ENCODE results near the gene THAP8.

GRCh38 chr19:36081385-36081784 lies 27.3 kb upstream of the THAP8 start:
- TF ChIP-seq POLR2A (IDR thresholded peaks at IDR 0.05; ENCODE audit: low read depth) (no peak), EP300 (IDR thresholded peaks at IDR 0.05) (no peak), POLR2AphosphoS5 (IDR thresholded peaks at IDR 0.05) (no peak)
- TF ChIP-seq, protein P1, sequence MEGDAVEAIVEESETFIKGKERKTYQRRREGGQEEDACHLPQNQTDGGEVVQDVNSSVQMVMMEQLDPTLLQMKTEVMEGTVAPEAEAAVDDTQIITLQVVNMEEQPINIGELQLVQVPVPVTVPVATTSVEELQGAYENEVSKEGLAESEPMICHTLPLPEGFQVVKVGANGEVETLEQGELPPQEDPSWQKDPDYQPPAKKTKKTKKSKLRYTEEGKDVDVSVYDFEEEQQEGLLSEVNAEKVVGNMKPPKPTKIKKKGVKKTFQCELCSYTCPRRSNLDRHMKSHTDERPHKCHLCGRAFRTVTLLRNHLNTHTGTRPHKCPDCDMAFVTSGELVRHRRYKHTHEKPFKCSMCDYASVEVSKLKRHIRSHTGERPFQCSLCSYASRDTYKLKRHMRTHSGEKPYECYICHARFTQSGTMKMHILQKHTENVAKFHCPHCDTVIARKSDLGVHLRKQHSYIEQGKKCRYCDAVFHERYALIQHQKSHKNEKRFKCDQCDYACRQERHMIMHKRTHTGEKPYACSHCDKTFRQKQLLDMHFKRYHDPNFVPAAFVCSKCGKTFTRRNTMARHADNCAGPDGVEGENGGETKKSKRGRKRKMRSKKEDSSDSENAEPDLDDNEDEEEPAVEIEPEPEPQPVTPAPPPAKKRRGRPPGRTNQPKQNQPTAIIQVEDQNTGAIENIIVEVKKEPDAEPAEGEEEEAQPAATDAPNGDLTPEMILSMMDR (IDR thresholded peaks at IDR 0.05): no peak

All from esophagus muscularis mucosa (tissue), 4 donors.